GM18507 (cell line): ENCODE data around the gene S100A5.
"Not testable (repeated sequence)": the region's sequence is repeated elsewhere in the genome, so short reads cannot be mapped to it uniquely, and the experiment has no call there.

Source experiments
- DNase-seq: peaks from one replicate; pipeline ENCODE4 v3.0.0; 2011; ENCODE audit warnings: low read depth; ENCODE audit not compliant: insufficient read length; ENCODE audit errors: extremely low spot score
- FAIRE-seq: peaks from 2 replicates; lab custom pipeline; 2011; peaks lifted over from hg19 to GRCh38; lab: Jason Lieb, UNC

S100A5 gene

GRCh38 chr1:153568367-153569099 is 27.8 kb upstream of the S100A5 start:
- peak; percentile 74 for DNase-seq
- FAIRE-seq, result peak; percentile 67

GRCh38 chr1:153567621-153568366 is 27.1 kb upstream of the S100A5 start:
- FAIRE-seq (no peak), DNase-seq (no peak)

GRCh38 chr1:153566414-153567371 is 26.0 kb upstream of the S100A5 start:
- FAIRE-seq (no peak), DNase-seq (no peak)

- no peak for DNase-seq
- FAIRE-seq, result no peak
Measured at GRCh38 chr1:153565529-153566374, 25.0 kb upstream of the S100A5 start, which contains the start of gene S100A2. Gene S100A2 (minus strand): TSS chr1:153565844. CDS start chr1:153563877, 1,967 bp downstream.

- FAIRE-seq (no peak), DNase-seq (no peak)
Measured at GRCh38 chr1:153563991-153564390, 23.3 kb upstream of the S100A5 start.

GRCh38 chr1:153563483-153563901 is 22.8 kb upstream of the S100A5 start:
- DNase-seq, result no peak
- FAIRE-seq, result no peak

- not testable (repeated sequence) for DNase-seq, FAIRE-seq
Measured at GRCh38 chr1:153562021-153562420, 21.3 kb upstream of the S100A5 start.

GRCh38 chr1:153561466-153561985 is 20.8 kb upstream of the S100A5 start:
- DNase-seq (no peak), FAIRE-seq (no peak)

GRCh38 chr1:153560771-153561465 is 20.2 kb upstream of the S100A5 start:
- FAIRE-seq, result no peak

GRCh38 chr1:153560241-153560640 is 19.5 kb upstream of the S100A5 start:
- FAIRE-seq (no peak), DNase-seq (no peak)

More at GRCh38 chr1:153560771-153561465, 20.2 kb upstream of the S100A5 start:
- DNase-seq, result no peak

GRCh38 chr1:153557877-153558276 is 17.1 kb upstream of the S100A5 start:
- DNase-seq (no peak), FAIRE-seq (no peak)

GRCh38 chr1:153556348-153556747 is 15.6 kb upstream of the S100A5 start:
- no peak for FAIRE-seq
- DNase-seq, result no peak

GRCh38 chr1:153553830-153554541 is 13.3 kb upstream of the S100A5 start:
- DNase-seq, result no peak

GRCh38 chr1:153553096-153553495 is 12.4 kb upstream of the S100A5 start:
- FAIRE-seq, result no peak
- DNase-seq, result no peak

More at GRCh38 chr1:153553830-153554541, 13.3 kb upstream of the S100A5 start:
- FAIRE-seq, result no peak

GRCh38 chr1:153552335-153552734 is 11.6 kb upstream of the S100A5 start:
- FAIRE-seq, result no peak

GRCh38 chr1:153550827-153551500 is 10.2 kb upstream of the S100A5 start:
- DNase-seq (no peak), FAIRE-seq (no peak)

More at GRCh38 chr1:153552335-153552734, 11.6 kb upstream of the S100A5 start:
- no peak for DNase-seq

GRCh38 chr1:153550398-153550758 is 9.6 kb upstream of the S100A5 start:
- FAIRE-seq, result no peak

More at GRCh38 chr1:153550398-153550758, 9.6 kb upstream of the S100A5 start:
- no peak for DNase-seq
